HFF-Myc (cell line): ENCODE measurements around the gene TBC1D21.

Source experiments
- DNase-seq: peaks from one replicate; pipeline ENCODE4 v3.0.0-alpha.2; 2011; ENCODE audit warnings: low read depth; ENCODE audit errors: extremely low read depth
- H3K4me3 ChIP-seq: replicated peaks from 2 replicates; pipeline ENCODE4 v1.5.1; 2011; ENCODE audit warnings: low read depth, mild to moderate bottlenecking, control low read depth, low read length
- TF ChIP-seq, protein P1 (sequence below): IDR thresholded peaks from 2 replicates; pipeline ENCODE4 v1.5.1; 2012; ENCODE audit warnings: mild to moderate bottlenecking, low read depth, low read length, control low read depth; ENCODE audit errors: missing control alignments

TBC1D21 gene

DNA sequence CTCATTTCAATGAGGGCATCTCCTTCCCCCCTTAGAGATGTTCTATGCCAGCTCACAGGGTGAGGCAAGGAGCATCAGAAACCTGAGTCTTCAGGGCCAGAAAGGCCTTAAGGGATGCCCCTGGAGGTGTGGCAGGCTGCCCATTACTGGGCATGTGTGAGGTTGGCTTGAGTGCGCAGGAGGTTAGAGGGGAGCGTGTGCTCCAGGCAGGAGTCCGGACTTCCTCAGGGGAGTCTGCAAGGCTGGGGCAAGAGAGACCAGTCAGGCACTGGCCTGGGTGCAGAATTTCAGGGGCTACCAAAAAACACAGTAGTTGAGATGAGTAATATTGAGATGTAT lies 54.8 kb downstream of the TBC1D21 start:
- TF ChIP-seq, protein P1, sequence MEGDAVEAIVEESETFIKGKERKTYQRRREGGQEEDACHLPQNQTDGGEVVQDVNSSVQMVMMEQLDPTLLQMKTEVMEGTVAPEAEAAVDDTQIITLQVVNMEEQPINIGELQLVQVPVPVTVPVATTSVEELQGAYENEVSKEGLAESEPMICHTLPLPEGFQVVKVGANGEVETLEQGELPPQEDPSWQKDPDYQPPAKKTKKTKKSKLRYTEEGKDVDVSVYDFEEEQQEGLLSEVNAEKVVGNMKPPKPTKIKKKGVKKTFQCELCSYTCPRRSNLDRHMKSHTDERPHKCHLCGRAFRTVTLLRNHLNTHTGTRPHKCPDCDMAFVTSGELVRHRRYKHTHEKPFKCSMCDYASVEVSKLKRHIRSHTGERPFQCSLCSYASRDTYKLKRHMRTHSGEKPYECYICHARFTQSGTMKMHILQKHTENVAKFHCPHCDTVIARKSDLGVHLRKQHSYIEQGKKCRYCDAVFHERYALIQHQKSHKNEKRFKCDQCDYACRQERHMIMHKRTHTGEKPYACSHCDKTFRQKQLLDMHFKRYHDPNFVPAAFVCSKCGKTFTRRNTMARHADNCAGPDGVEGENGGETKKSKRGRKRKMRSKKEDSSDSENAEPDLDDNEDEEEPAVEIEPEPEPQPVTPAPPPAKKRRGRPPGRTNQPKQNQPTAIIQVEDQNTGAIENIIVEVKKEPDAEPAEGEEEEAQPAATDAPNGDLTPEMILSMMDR: no peak
- H3K4me3 ChIP-seq: peak overlapping the region; percentile 75
- no peak for DNase-seq

DNA sequence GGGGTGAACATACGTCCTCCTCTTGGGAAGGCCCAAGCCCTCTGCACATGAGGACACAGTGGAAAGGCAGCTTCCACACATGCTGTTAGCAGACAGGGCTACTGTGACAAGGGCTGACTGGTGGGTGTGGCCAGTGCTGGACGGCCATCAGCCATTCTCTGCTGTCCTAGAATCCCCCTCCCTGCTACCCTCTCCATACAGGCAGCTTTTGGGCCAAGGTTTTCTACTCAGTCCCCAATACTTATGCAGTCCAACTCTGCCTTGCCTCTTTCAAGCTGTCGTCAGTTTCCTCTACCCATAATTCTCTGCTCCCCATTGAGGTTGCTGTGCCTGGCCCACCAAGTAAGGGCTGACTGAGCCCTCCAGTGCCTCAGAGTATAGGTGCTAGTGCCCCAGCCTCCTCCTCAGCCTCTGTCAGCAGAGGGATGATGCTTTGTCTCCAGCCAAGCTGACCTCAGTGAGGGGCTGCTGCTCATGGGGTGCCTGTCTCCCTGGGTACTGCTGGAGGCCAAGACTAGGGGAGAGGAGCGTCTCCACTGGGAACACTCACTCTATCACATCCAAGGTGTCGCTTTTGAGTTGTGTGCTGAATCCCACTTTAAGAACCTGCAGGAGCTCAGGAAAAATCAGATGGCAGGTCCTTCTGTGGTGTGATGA lies 55.7 kb downstream of the TBC1D21 start:
- no peak for DNase-seq
- H3K4me3 ChIP-seq: peak overlapping the region; percentile 75
- TF ChIP-seq, protein P1: no peak

DNA sequence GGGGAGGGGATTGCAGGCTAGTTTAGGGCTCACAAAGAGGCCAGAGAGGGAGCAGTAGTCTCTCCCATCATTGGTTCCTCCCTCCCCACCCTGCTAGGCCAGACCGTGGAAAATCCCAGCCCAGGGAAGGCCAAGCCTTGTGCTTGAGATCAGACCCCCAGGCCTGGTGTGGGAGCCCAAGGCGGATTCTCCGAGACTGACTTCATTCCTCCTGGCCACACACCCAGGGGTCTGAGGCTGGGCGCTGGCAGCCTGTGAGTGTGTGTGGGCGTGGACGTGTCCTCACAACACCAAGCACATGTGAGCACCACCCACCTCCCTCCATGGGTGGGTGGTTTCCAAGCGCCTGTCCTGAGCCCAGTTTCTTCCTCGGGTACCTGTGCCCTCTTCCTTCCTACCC lies 57.0 kb downstream of the TBC1D21 start:
- DNase-seq: no peak
- peak overlapping the region; percentile 75 for H3K4me3 ChIP-seq
- TF ChIP-seq, protein P1: no peak

DNA sequence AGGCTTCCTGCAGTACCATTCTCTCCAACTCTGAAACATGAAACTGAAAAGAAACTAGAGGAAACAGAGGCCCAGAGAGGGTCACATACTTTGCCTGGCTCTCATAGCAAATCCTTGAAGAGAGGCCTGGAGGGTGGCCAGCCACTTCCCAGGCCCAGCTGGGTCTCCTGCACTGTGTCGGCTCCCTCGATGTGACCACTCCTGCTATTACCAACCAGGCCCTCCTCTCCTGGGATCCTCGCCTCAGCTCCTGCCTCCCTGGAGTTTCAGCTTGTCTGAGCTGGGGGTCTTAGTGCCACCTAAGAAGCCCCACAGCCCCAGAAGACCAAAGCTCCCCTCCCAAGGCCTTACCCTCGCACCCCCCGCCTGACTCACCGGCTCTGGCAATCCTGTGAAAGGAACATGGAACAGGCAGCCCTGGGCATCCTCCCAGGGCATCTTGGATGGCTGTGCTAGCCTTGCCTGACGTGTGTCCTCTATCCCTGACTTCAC lies 57.5 kb downstream of the TBC1D21 start:
- TF ChIP-seq, protein P1: no peak
- DNase-seq: no peak
- peak overlapping the region; percentile 75; the same call in 1 of the 2 replicates for H3K4me3 ChIP-seq

DNA sequence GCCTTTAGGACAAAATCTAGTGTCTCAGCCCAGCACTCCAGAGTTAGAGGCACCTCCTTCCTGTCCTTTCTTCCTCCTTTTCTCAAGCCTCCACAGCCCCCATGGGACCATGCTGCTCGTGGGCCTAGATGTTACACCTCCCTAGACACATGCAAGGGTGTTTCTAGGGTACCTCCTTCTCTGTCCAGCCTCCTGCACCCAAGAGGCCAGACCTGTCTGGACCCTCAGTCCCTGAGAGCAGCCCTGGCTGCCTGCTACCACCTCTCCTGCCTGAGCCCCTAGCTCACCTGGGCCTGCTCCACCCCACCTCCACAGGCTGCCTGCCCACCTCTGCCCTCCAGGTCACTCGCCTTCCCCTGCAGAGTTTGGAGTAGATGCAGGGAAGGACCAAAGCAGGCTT lies 58.1 kb downstream of the TBC1D21 start:
- TF ChIP-seq, protein P1: no peak
- H3K4me3 ChIP-seq: no peak overlapping the region
- DNase-seq: no peak

DNA sequence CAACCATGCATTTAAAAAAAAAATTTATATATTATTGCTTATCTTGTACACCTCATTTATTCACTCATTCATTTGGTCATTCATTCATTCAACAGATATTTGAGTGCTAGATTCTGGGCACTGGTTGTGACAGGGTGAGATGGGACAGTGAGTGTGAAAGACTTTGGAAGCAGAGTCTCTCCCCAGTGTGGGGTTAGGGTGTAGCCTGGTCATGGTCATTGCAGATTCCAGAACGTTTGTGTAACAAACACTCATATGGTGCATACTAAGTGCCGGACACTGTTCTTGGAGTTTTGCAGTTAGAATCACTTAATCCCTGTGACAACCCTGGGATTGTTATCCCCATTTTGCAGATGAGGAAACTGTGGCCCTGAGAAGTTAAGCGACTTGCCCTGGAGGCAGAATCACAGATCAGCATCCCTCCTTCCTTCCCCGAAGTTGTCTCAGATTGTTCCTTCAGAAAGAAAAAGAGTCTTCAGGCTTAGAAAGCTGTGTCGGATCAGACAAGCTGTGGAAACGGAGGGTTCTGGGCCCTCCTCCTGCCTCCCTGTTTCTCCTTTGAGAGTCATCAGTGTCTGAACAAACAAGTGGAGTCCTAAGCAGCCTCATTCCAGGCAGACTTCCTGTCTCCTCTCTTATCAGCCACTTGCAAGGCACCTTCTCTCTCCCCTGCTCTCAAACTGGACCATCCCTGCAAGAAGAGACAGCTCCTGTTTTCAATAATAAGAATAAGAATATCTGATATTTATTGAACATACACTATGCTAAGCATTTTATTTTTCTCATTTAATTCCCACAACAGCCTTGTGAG lies 59.2 kb downstream of the TBC1D21 start:
- DNase-seq: no peak
- H3K4me3 ChIP-seq: no peak overlapping the region
- TF ChIP-seq, protein P1: no peak
